DMS53 treated with DMSO at 0.1 percent for 48 hours (cell line): ENCODE data around the gene SLC25A47.
"Not testable (repeated sequence)": the region's sequence is repeated elsewhere in the genome, so short reads cannot be mapped to it uniquely, and the experiment has no call there.

Experiments
- DNase-seq: peaks from one replicate; lab custom pipeline; 2025; ENCODE audit not compliant: unreplicated experiment; lab: John Stamatoyannopoulos, UW

Gene SLC25A47

GRCh38 chr14:100342826-100343225, 19.7 kb downstream of the SLC25A47 start:
- DNase-seq: not testable (repeated sequence)

GRCh38 chr14:100344657-100345056, 21.5 kb downstream of the SLC25A47 start:
- not testable (repeated sequence) for DNase-seq

GRCh38 chr14:100345711-100346110, 22.6 kb downstream of the SLC25A47 start:
- no peak for DNase-seq

GRCh38 chr14:100346306-100347091, 23.4 kb downstream of the SLC25A47 start:
- no peak for DNase-seq

GRCh38 chr14:100348253-100348729, 25.2 kb downstream of the SLC25A47 start:
- no peak for DNase-seq

- no peak for DNase-seq
Observed at GRCh38 chr14:100348784-100349685, 25.9 kb downstream of the SLC25A47 start.

GRCh38 chr14:100350276-100350926, 27.3 kb downstream of the SLC25A47 start:
- DNase-seq: no peak

- no peak for DNase-seq
Observed at GRCh38 chr14:100350986-100351385, 27.8 kb downstream of the SLC25A47 start.

- DNase-seq: no peak
Observed at GRCh38 chr14:100358396-100358795, 35.3 kb downstream of the SLC25A47 start.

GRCh38 chr14:100359111-100359510, 36.0 kb downstream of the SLC25A47 start:
- DNase-seq: no peak

- DNase-seq: no peak
Observed at GRCh38 chr14:100359881-100360280, 36.7 kb downstream of the SLC25A47 start.

GRCh38 chr14:100361626-100362025, 38.5 kb downstream of the SLC25A47 start:
- DNase-seq: no peak

GRCh38 chr14:100362311-100362927, 39.3 kb downstream of the SLC25A47 start:
- no peak for DNase-seq

GRCh38 chr14:100363053-100363452, 39.9 kb downstream of the SLC25A47 start:
- no peak for DNase-seq

- DNase-seq: no peak
Observed at GRCh38 chr14:100364403-100364802, 41.3 kb downstream of the SLC25A47 start.

- no peak for DNase-seq
Observed at GRCh38 chr14:100365741-100366140, 42.6 kb downstream of the SLC25A47 start.

GRCh38 chr14:100369019-100369418, 45.9 kb downstream of the SLC25A47 start:
- no peak for DNase-seq

GRCh38 chr14:100370003-100370402, 46.9 kb downstream of the SLC25A47 start:
- no peak for DNase-seq

- DNase-seq: no peak
Observed at GRCh38 chr14:100371773-100372172, 48.6 kb downstream of the SLC25A47 start.

GRCh38 chr14:100372357-100373048, 49.4 kb downstream of the SLC25A47 start:
- no peak for DNase-seq
